Measurements from ENCODE around the gene RCC1.
"Not testable (repeated sequence)": the region's sequence is repeated elsewhere in the genome, so short reads cannot be mapped to it uniquely, and the experiment has no call there.

The RCC1 gene, protein sequence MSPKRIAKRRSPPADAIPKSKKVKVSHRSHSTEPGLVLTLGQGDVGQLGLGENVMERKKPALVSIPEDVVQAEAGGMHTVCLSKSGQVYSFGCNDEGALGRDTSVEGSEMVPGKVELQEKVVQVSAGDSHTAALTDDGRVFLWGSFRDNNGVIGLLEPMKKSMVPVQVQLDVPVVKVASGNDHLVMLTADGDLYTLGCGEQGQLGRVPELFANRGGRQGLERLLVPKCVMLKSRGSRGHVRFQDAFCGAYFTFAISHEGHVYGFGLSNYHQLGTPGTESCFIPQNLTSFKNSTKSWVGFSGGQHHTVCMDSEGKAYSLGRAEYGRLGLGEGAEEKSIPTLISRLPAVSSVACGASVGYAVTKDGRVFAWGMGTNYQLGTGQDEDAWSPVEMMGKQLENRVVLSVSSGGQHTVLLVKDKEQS

DNA sequence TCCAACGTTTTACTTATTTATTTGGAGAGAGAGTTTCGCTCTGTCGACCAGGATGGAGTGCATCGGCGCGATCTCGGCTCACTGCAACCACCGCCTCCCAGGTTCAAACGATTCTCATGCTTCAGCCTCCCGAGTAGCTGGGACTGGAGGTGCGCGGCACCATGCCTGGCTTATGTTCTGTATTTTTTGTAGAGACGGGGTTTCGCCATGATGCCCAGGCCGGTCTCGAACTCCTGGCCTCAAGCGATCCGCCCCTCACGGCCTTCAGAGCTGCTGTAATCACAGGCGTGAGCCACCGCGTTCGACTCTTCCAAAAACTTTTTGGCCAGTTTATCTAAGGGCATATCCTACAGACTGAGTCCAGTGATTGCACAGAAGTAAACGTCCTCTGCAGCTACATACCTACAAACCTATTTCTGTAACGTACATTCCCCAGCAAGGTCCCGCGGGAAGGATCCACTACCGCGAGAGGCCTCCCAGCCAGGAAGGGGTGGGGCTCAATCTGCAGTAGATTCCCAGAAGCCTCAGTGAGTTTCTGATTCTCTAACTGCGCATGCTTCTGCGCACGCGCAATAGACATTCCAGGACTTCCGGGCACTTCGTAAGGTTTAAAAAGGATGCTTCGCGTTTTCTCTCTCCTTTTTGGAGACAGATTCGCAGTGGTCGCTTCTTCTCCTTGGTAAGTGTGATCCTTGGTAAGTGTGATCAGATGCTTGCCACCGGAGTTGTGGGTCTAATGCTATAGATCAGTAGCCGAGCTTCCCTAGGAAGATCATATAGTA, at the start of gene RCC1:
Gene RCC1, plus strand, starts transcription at position 638 of the 782 bp plus-strand sequence. CDS start 23,824 bp downstream, outside the sequence.
- DNase-seq: peak; percentile 99

DNA sequence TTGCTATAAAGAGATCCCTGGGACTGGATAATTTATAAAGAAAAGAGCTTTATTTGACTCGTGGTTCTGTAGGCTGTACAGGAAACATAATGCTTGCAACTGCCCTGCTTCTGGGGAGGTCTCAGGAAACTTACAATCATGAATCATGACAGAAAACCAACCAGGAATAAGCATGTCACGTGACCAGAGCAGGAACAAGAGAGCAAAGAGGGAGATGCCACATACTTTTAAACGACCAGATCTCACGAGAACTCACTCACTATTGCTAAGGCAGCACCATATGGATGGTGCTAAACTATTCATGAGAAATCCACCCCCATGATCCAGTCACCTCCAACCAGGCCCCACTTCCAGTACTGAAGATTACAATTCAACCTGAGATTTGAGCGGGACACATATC, 49.8 kb upstream of the RCC1 start:
- peak; percentile 44 for DNase-seq

DNA sequence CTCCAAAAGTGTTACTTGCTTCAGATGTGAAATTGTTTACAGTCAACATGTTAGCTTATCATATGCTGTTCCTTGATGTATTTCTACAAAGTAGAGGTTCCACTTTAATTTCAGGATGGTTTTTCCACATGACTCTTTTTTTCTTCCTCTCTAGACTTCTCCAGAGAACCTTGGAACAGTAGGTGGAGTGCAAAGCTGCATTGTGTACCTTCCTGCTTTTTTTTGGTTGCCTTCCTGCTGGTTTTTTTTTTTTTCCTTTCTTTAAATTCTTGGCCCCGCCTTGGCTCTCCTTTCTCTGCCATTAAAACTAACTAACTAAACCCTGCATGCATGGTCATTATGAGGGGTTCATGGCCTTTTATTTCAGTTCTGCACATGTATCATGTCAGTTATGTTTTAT, 48.2 kb upstream of the RCC1 start:
- no peak for DNase-seq

DNA sequence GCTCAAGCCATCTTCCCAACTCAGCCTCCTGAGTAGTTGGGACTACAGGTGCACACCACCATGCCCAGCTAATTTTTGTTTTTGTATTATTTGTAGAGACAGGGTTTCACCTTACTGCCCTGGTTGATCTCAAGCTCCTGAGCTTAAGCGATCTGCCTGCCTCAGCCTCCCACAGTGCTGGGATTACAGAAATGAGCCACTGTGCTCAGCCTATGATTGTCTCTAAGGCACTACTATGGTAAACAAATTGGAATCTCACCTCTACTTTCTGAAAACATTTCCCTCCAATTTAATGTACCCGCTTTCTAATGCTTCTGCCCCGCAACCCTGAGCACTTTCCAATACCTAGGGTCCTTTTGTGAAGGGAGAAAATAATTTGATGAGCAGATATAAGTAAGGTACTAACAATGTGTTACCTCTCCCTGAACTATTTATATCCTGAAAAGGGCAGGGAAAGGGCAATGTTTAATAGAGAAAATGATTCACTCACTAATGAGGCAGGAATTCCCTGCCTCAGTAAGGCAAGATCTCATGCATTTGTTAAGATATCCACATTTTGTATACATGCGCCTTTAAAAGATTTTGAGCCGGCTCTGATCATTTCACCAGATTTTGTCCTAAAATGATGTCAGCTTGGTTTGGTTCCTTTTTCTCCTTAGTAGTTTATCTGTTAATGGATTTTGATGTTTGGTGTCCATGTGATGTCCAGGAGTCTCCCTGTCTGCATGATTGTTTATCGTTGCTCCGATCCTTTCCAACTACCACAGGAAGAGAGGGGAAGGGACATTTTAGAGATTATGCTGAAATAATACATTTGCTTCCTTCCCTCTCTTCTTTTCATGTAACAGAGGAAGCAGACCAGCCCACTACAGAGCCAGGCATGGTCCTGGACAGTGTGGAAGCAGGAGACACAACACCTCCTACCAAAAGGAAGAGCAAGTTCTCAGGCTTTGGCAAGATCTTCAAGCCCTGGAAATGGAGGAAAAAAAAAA, 47.3 kb upstream of the RCC1 start:
- no peak for DNase-seq

DNA sequence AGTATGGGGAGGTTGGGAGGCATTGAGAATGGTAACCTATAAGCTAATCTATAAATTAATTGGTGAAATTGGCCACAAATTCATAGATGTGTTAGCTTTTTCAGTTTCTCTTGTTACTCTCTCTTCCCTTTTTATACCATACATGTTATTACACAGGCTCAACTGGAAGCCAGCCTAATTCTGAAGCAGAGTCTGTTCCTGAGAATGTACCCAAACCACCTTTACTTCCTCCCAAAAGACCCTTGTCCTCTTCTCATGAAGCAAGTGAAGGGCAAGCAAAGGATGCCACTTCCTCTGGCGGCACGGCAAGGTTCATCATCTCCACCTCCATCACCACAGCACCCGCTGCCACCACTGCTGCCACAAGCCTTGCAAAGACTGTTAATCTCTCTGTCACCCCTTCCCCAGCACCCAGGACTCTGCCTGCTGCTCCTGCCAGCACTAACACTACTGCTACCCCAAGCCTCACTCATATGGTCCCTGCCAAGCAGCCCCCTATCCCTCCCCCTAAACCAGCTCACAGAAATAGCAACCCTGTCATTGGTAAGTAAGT, 39.5 kb upstream of the RCC1 start:
- no peak for DNase-seq

DNA sequence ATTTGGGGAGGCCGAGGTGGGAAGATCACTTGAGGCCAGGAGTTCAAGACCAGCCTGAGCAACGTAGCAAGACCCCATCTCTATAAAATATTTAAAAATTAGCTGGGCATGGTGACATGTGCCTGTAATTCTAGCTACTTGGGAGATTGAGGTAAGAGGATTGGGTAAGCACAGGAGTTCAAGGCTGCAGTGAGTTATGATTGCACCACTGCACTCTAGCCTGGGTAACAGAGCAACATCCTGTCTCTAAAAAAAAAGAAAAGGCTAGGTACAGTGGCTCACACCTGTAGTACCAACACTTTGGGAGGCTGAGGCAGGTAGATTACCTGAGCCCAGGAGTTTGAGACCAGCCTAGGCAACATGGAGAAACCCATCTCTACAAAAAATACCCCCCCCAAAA, 35.7 kb upstream of the RCC1 start:
- DNase-seq: no peak

DNA sequence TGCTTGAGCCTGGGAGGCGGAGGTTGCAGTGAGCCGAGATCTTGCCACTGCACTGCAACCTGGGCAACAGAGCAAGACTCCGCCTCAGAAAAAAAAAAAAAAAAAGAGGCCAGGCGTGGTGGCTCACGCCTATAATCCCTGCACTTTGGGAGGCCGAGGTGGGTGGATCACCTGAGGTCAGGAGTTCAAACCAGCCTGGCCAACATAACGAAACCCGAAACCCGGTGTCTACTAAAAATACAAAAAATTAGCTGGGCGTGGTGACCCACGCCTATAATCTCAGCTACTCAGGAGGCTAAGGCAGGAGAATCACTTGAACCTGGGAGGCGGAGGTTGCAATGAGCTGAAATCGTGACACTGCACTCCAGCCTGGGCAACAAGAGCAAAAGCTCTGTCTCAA, 26.3 kb upstream of the RCC1 start:
- DNase-seq: not testable (repeated sequence)

DNA sequence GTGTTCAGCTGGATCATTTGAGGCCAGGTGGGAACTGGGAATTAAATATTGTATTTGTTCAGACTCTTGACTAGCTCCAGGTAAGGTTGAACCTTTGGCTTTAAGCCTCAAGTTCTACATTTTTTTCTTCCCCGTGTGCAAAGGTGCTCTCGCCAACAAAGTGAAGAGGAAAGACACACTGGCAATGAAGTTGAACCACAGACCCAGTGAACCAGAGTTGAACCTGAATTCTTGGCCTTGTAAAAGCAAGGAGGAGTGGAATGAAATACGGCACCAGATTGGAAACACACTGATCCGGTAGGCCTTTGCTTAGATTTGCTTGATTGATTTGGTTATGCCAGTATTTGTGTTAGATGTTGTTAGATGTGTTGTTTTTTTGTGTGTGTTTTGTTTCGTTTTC, 25.5 kb upstream of the RCC1 start:
- DNase-seq: no peak

DNA sequence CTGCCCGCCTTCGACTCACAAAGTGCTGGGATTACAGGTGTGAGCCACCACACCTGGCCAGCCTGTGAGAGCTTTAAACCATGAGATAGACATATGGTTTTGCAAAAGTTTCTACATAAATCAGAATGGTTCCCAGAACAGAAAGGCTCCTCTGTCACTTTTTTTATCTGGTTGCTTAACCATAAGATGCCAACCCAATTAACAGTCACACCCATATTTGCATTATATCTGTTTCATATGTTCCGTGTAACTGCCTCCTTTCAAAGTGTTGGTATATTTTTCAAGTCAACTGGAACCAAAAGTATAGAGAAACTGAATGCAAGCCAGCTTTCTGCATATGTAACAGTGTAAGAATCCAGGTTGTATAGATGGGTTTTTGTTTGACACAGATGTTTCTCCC, 23.7 kb upstream of the RCC1 start:
- no peak for DNase-seq

DNA sequence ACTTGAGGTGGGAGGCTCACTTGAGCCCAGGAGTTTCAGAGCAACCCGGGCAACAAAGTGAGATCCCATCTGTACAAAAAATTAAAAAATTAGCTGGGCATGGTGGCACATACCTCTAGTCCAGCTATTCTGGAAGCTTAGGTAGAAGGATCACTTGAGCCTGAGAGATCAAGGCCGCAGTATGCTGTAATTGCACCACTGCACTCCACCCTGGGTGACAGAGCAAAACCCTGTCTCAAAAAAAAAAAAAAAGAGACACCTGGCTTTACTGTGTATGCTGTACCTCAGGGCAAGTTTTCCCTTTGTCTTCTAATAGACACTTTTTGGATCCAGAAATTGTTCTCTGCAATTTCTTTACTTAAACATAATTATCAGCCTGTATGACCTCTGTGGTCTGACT, 23.1 kb upstream of the RCC1 start:
- no peak for DNase-seq

DNA sequence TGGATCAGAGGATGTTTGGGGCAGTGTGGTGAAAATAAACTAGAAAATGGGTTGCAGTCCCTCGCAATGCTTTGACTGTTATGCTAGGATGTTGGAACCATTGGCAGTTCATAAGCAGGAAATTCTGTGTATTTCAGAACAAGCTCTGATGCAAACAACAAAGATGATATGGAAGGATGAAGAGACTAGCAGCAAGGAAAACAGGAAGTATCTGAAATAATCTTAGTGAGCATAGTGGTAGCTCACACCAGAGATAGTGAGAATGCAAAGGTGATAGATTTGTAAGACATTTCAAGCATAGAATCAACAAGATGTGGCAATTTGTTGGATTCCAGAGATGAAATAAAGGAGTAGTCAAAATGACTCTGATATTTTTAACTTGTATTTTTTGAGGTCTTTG, 11.1 kb upstream of the RCC1 start:
- DNase-seq: no peak

DNA sequence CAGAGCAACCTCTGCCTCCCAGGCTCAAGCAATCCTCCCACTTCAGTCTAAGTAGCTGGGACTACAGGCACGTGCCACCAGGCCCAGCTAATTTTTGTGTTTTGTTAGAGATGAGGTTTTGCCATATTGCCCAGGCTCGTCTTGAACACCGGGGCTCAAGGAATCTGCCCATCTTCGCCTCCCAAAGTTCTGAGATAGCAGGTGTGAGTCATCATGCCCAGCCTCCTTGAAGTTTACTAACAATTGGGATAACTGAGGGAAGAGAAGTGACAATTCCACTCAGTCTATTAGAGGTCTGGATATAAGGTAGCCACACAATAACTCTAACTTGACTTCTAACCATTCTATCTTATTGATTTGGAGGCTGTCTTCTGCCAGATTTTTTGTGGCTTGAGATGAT, 6.3 kb upstream of the RCC1 start:
- no peak for DNase-seq

DNA sequence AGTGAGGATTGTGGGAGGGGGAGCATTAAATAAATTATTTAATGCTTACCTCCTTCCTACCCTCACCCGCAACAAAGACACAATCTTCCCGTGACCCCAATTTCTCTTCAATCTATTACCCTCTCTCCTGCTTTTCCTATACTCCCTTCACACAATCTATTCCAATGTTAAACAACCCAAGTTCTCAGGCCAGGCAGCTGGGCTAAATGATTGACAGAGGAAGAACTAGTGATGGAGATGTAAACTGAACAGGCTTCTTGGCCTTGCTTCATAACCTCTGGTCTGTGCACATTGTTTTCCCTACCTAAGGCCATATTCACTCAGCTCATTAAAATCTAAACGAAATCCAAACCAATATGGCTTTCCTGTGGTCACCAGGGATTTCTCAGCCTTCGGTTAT, 3.9 kb upstream of the RCC1 start:
- DNase-seq: no peak

DNA sequence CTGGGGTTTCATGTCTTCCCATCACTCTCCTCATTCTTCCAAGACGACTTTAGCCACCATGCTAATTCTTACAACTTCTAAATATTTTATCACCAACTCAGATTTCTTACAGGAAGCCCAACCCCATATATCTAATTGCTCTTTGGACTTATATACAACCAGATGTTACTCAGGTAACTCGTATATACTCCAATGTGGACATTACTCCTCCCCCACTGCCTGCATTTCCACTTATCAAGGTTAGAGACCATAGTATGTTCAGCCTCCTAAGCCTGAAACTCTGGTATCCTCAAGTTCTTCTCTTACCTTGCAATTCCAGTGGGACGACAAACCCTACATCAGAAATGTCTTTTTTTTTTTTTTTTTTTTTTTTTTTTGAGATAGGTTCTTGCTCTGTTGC, 2.7 kb upstream of the RCC1 start:
- DNase-seq: no peak

DNA sequence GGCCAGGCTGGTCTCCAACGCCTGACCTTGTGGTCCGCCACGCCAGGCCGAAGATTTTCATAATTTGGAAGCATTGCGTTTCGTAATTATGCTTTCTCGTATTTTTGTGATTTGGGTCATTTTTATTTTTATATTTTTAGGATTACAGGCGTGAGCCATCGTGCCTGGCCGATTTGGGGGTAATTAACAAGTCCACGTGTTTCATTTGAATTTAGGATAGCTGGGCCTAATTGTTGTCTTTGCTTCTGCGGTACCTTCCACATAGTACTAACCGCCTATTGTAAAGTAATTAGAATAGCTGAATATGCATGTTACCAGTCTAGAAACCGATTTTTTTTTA, 1.0 kb downstream of the RCC1 start:
- peak; percentile 32 for DNase-seq

DNA sequence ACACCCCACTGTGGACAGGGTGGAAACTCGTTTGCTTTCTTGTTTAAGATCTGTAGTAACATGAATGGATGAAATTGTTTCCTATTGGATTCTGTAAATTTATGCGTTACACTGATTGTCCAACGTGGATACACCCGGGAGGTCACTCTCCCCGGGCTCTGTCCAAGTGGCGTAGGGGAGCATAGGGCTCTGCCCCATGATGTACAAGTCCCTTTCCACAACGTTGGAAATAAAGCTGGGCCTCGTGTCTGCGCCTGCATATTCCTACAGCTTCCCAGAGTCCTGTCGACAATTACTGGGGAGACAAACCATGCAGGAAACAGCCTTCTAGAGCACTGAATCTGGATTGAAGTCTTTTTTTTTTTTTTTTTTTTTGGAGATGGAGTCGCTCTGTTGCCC, 1.4 kb downstream of the RCC1 start:
- peak; percentile 40 for DNase-seq

DNA sequence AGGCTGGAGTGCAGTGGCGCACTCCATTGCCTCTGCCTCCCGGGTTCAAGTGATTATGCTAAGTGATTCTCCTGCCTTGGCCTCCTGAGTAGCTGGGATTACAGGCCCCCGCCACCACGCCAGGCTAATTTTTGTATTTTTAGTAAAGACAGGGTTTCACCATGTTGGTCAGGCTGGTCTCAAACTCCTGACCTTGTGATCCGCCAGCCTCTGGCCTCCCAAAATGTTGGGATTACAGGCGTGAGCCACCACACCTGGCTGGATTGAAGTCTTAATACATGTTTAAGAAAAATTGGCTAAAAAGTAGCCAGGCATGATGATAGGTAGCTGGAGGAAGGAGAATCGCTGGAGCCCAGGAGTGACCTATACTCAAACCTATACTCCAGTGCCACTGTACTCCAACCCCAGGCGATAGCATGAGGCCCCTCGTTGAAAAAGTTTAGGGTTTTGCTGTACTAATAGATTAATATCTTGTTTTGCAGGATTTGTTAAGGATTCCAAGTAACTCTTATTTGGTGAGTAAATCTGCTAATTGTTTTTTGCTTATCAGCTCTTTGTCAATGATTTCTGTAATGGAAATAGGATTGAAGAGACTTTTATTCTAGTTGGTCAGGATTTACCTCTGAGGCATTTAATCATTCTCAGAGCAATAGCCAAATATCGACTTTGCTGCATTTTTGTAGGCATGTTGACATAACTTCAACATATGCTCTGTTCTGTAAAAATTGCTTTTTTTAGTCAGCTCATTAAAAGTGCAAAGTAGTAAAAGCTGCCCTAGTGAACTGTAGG, 2.0 kb downstream of the RCC1 start:
- DNase-seq: peak; percentile 41

DNA sequence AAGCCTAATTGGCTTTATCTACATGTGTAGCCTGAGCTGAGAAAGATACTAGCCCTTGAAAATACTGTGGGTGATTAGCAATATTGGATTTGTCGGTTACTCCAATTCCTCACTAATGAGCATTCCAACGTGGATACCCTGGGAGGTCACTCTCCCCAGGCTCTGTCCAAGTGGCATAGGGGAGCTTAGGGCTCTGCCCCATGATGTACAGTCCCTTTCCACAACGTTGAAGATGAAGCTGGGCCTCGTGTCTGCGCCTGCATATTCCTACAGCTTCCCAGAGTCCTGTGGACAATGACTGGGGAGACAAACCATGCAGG, 2.6 kb downstream of the RCC1 start:
- DNase-seq: peak; percentile 45

DNA sequence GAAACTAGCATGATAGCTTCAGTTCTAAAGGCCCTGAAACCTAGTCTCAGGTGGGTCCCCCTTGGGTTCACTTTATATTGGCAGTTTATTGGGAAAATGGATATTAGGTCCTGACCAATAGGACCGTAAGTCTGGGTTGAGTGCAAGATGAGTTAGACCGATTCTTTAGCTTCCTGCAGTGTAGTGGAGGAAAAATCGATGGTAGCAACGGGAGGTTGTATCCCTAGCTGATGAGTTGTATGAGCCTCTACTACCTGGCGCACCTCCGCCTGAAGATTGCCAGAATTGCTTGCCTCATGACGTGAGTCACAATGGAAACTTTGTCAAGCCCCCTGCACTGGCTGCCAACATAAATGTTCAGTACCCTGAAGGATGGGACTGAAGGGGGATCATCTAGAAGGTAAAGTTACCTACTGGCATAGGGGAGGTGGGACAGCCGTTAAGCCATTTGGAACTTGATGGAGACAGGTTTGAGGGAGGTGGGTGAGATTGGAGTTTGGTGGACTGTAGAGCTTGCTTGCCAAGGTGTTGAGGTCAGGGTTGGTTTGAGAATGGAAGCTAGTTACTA, 3.9 kb downstream of the RCC1 start:
- DNase-seq: peak; percentile 68

DNA sequence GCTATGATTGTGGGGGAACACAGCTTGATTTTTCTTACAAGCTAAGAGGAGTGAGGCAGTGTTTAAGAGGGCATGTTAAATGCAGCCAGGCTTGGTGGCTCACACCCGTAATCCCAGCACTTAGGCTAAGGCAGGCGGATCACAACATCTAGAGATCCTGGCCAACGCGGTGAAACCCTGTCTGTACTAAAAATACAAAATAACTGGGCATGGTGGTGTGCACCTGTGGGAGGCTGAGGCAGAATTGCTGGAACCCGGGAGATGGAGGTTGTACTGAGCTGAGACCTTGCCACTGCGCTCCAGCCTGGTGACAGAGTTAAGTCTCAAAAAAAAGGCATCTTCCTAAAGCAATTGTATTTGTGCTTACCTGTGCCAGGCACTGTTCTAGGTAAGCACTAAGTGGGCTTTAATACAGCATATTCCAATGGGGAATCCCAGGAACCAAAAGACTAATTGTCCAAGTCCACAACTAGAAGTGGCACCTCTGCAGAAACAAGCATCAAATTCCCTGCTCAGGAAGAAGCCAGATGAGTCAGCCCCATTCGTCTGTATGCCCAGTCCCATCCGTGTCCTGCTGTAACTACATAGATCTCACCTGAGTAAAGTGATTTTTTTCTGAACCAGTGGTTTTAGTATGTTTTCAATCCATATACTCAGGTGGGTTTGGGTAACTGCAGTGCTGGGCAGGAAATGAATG, 4.6 kb downstream of the RCC1 start:
- DNase-seq: peak; percentile 77

DNA sequence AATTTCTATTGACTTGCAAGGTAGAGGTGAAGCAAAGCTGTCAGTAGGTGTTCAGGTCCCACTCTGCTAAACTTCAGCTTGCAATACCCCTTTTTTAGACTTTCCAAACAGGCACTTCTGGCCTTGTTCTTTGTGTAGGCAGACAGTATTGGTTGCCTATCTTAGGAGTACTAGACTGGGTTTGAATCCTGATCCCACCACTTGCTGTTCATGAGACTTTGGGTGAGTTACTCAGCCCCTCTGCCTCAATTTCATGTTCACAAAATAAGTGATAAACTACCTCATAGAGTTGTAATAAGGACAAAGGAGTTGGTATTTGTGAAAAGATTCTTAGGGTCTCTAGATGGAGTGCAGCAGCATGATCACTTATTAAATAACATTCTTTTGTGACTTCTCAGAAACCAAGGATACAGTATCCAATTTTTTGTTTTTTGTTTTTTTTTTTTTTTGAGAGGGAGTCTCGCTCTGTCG, 5.2 kb downstream of the RCC1 start:
- DNase-seq: peak; percentile 75
